GM23338 (cell line): ENCODE data around the gene SCML1. TPM values are rescaled to one million over a fixed set of nuclear protein-coding genes. Genes with fewer than 3 reads are reported as not detected.

Experiments
- ATAC-seq: fragments of 200-7000 bp; cut with Tn5 transposase; 3 replicates; pipeline ENCODE4 v1.9.1; 2020
- DNase-seq: peaks from one replicate; pipeline ENCODE4 v3.0.0-alpha.2; 2015; ENCODE audit warnings: low spot score
- H2AFZ ChIP-seq: fragments of 200-600 bp; sonication (generic); 2 replicates; pipeline ENCODE4 v1.8.0; 2016; ENCODE audit warnings: antibody characterized with exemption, mild to moderate bottlenecking, moderate library complexity
- H3F3A ChIP-seq: fragments of 200-600 bp; sonication (generic); replicated peaks from 2 replicates; pipeline ENCODE4 v1.8.0; 2017; ENCODE audit warnings: antibody characterized with exemption, mixed run types, low read depth
- H3K27ac ChIP-seq: fragments of 200-600 bp; sonication (generic); 2 replicates; pipeline ENCODE4 v1.6.1; 2016; ENCODE audit warnings: low read depth
- H3K27me3 ChIP-seq: fragments of 200-600 bp; sonication (generic); 2 replicates; pipeline ENCODE4 v1.8.0; 2016; ENCODE audit warnings: mild to moderate bottlenecking, mixed run types, moderate library complexity; ENCODE audit not compliant: insufficient read depth
- H3K36me3 ChIP-seq: fragments of 200-600 bp; sonication (generic); 2 replicates; pipeline ENCODE4 v1.8.0; 2016; ENCODE audit warnings: mild to moderate bottlenecking; ENCODE audit not compliant: insufficient read depth
- H3K4me1 ChIP-seq: fragments of 200-600 bp; sonication (generic); 2 replicates; pipeline ENCODE4 v1.8.0; 2016; ENCODE audit warnings: mild to moderate bottlenecking, moderate library complexity; ENCODE audit not compliant: insufficient read depth
- H3K4me2 ChIP-seq: fragments of 200-600 bp; sonication (generic); 2 replicates; pipeline ENCODE4 v1.7.1; 2017; ENCODE audit warnings: mixed run types
- H3K4me3 ChIP-seq: fragments of 200-600 bp; sonication (generic); 2 replicates; pipeline ENCODE4 v1.6.1; 2016; ENCODE audit warnings: mixed run types
- H3K79me2 ChIP-seq: fragments of 200-600 bp; sonication (generic); replicated peaks from 2 replicates; pipeline ENCODE4 v1.8.0; 2017; ENCODE audit warnings: mild to moderate bottlenecking; ENCODE audit not compliant: insufficient read depth
- H3K9me2 ChIP-seq: fragments of 200-600 bp; sonication (generic); 2 replicates; pipeline ENCODE4 v1.8.0; 2017; ENCODE audit not compliant: insufficient read depth
- H4K20me1 ChIP-seq: fragments of 200-600 bp; sonication (generic); replicated peaks from 2 replicates; pipeline ENCODE4 v1.8.0; 2017; ENCODE audit warnings: mild to moderate bottlenecking; ENCODE audit not compliant: insufficient read depth
- H3K27ac Mint-ChIP-seq: 2 replicates; pipeline ENCODE4 v1.8.0; 2020; ENCODE audit warnings: inconsistent platforms, mild to moderate bottlenecking, moderate library complexity, mixed read lengths
- H3K27me3 Mint-ChIP-seq: 3 replicates; pipeline ENCODE4 v1.8.0; 2022; ENCODE audit warnings: low read depth, mild to moderate bottlenecking, moderate library complexity, mixed read lengths, inconsistent platforms; ENCODE audit not compliant: insufficient read depth, poor library complexity
- H3K36me3 Mint-ChIP-seq: 3 replicates; pipeline ENCODE4 v1.8.0; 2021; ENCODE audit warnings: low read depth, mild to moderate bottlenecking, inconsistent platforms, moderate library complexity, mixed read lengths
- H3K4me1 Mint-ChIP-seq: 3 replicates; pipeline ENCODE4 v1.8.0; 2020; ENCODE audit warnings: mild to moderate bottlenecking, inconsistent platforms, mixed read lengths
- H3K4me3 Mint-ChIP-seq: 3 replicates; pipeline ENCODE4 v1.8.0; 2021; ENCODE audit warnings: moderate library complexity, mild to moderate bottlenecking, inconsistent platforms, mixed read lengths
- H3K9me3 Mint-ChIP-seq: 3 replicates; pipeline ENCODE4 v1.8.0; 2020; ENCODE audit warnings: moderate library complexity, mild to moderate bottlenecking, inconsistent platforms, mixed read lengths
- EZH2 ChIP-seq: fragments of 200-600 bp; sonication (generic); IDR thresholded peaks from one replicate; pipeline ENCODE4 v1.8.0; 2017; ENCODE audit warnings: antibody characterized with exemption, mild to moderate bottlenecking, low read depth; ENCODE audit not compliant: unreplicated experiment
- JUNB ChIP-seq: IDR thresholded peaks from one replicate; pipeline ENCODE4 v1.6.1; 2016; ENCODE audit warnings: antibody characterized with exemption; ENCODE audit not compliant: unreplicated experiment
- POLR2AphosphoS5 ChIP-seq: IDR thresholded peaks from 2 replicates; pipeline ENCODE4 v1.6.1; 2016; ENCODE audit warnings: antibody characterized with exemption, low read depth
- polyA plus RNA-seq: library from polyadenylated mRNA; unstranded; fragments of >200 nt; fragmentation: Nextera tagmentation; extraction: Ambion mirVana; gene quantifications from 2 replicates; pipeline ENCODE4 v1.2.1, GENCODE V29; 2016
- total RNA-seq: library from RNA; depleted of rRNA; stranded (reverse); fragments of >200 nt; shearing (Covaris generic); gene quantifications from 2 replicates; pipeline ENCODE4 v1.2.3, GENCODE V29; 2014
- TF ChIP-seq, protein P1 (sequence below): IDR thresholded peaks from one replicate; pipeline ENCODE4 v1.6.1; 2018; ENCODE audit warnings: antibody characterized with exemption; ENCODE audit not compliant: unreplicated experiment
- TF ChIP-seq, protein P2 (sequence below), 2 experiments: fragments of 200-600 bp in 1 of 2; sonication (generic) in 1 of 2; conservative IDR thresholded peaks; 2 replicates each; pipeline versions ENCODE4 v1.5.1 to v1.6.1; 2016 to 2017; ENCODE audit warnings: antibody characterized with exemption in 2 of 2, low read depth in 2 of 2, mild to moderate bottlenecking in 2 of 2, moderate library complexity in 1 of 2
- TF ChIP-seq, protein P3 (sequence below): fragments of 250-450 bp; sonication (Bioruptor Pico); IDR thresholded peaks from 2 replicates; pipeline ENCODE4 v1.5.0; 2020; ENCODE audit warnings: mild to moderate bottlenecking, moderate library complexity

Gene SCML1
- total and polyA plus RNA-seq, 2 experiments from 2014 or later, result 5.4 to 6.4 TPM

DNA sequence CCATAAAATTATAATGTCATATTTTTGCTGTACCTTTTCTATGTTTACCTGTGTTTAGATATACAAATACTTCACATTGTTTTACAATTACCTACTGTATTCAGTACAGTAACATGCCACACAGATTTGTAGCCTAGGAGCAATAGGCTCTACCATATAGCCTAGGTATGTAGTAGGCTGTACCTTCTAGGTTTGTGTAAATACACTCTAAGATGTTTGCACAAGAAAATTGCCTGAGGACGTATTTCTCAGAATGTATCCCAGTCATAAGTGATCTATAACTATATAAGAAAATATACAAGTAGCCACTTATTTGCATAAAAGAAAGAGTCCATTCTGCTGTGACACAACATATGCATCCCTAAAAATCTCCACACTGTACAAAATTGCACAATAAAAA, 36.3 kb upstream of the SCML1 start (continued):
- TF ChIP-seq, protein P1, sequence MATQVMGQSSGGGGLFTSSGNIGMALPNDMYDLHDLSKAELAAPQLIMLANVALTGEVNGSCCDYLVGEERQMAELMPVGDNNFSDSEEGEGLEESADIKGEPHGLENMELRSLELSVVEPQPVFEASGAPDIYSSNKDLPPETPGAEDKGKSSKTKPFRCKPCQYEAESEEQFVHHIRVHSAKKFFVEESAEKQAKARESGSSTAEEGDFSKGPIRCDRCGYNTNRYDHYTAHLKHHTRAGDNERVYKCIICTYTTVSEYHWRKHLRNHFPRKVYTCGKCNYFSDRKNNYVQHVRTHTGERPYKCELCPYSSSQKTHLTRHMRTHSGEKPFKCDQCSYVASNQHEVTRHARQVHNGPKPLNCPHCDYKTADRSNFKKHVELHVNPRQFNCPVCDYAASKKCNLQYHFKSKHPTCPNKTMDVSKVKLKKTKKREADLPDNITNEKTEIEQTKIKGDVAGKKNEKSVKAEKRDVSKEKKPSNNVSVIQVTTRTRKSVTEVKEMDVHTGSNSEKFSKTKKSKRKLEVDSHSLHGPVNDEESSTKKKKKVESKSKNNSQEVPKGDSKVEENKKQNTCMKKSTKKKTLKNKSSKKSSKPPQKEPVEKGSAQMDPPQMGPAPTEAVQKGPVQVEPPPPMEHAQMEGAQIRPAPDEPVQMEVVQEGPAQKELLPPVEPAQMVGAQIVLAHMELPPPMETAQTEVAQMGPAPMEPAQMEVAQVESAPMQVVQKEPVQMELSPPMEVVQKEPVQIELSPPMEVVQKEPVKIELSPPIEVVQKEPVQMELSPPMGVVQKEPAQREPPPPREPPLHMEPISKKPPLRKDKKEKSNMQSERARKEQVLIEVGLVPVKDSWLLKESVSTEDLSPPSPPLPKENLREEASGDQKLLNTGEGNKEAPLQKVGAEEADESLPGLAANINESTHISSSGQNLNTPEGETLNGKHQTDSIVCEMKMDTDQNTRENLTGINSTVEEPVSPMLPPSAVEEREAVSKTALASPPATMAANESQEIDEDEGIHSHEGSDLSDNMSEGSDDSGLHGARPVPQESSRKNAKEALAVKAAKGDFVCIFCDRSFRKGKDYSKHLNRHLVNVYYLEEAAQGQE, result no peak
- no peak for TF ChIP-seq JUNB
- TF ChIP-seq, protein P2, sequence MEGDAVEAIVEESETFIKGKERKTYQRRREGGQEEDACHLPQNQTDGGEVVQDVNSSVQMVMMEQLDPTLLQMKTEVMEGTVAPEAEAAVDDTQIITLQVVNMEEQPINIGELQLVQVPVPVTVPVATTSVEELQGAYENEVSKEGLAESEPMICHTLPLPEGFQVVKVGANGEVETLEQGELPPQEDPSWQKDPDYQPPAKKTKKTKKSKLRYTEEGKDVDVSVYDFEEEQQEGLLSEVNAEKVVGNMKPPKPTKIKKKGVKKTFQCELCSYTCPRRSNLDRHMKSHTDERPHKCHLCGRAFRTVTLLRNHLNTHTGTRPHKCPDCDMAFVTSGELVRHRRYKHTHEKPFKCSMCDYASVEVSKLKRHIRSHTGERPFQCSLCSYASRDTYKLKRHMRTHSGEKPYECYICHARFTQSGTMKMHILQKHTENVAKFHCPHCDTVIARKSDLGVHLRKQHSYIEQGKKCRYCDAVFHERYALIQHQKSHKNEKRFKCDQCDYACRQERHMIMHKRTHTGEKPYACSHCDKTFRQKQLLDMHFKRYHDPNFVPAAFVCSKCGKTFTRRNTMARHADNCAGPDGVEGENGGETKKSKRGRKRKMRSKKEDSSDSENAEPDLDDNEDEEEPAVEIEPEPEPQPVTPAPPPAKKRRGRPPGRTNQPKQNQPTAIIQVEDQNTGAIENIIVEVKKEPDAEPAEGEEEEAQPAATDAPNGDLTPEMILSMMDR (conservative IDR thresholded peaks at IDR 0.05; ENCODE audit: low read depth in 2 of 2), result no peak

DNA sequence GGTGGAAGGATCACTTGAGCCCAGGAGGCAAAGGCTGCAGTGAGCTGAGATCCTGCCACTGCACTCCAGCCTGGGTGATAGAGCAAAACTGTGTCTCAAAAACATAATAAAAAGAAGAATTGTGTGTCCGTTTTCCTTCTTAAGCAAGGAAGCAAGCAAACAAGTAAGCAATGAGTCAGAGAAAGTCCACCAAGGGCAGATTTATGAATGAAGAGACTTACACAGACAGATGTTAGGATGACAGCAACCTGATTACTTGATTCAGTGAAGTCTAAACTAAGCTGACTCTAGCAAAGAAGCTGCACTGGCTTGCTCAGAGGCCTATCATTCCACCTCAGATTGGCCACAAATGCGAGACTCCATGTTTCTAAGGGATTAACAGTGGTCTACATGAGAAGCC, 34.1 kb upstream of the SCML1 start:
- Histone ChIP-seq H2AFZ (no peak overlapping the region), H4K20me1 (no peaks in the 10 kb centered on the region), H3K27ac (no peak overlapping the region), H3K79me2 (no peaks in the 10 kb centered on the region), H3K27me3 (no peaks in the 10 kb centered on the region), H3K4me2 (no peak overlapping the region), H3F3A (no peaks in the 10 kb centered on the region), H3K36me3 (no peaks in the 10 kb centered on the region), H3K9me2 (no peaks in the 10 kb centered on the region), H3K4me1 (no peaks in the 10 kb centered on the region), H3K4me3 (no peak overlapping the region)
- Mint-ChIP-seq H3K4me1 (no peaks in the 10 kb centered on the region), H3K9me3 (no peaks in the 10 kb centered on the region), H3K4me3 (no peak overlapping the region), H3K36me3 (no peaks in the 10 kb centered on the region), H3K27me3 (no peaks in the 10 kb centered on the region), H3K27ac (no peak overlapping the region)
- DNase-seq, result no peak
- no peak for ATAC-seq
- TF ChIP-seq, protein P3, sequence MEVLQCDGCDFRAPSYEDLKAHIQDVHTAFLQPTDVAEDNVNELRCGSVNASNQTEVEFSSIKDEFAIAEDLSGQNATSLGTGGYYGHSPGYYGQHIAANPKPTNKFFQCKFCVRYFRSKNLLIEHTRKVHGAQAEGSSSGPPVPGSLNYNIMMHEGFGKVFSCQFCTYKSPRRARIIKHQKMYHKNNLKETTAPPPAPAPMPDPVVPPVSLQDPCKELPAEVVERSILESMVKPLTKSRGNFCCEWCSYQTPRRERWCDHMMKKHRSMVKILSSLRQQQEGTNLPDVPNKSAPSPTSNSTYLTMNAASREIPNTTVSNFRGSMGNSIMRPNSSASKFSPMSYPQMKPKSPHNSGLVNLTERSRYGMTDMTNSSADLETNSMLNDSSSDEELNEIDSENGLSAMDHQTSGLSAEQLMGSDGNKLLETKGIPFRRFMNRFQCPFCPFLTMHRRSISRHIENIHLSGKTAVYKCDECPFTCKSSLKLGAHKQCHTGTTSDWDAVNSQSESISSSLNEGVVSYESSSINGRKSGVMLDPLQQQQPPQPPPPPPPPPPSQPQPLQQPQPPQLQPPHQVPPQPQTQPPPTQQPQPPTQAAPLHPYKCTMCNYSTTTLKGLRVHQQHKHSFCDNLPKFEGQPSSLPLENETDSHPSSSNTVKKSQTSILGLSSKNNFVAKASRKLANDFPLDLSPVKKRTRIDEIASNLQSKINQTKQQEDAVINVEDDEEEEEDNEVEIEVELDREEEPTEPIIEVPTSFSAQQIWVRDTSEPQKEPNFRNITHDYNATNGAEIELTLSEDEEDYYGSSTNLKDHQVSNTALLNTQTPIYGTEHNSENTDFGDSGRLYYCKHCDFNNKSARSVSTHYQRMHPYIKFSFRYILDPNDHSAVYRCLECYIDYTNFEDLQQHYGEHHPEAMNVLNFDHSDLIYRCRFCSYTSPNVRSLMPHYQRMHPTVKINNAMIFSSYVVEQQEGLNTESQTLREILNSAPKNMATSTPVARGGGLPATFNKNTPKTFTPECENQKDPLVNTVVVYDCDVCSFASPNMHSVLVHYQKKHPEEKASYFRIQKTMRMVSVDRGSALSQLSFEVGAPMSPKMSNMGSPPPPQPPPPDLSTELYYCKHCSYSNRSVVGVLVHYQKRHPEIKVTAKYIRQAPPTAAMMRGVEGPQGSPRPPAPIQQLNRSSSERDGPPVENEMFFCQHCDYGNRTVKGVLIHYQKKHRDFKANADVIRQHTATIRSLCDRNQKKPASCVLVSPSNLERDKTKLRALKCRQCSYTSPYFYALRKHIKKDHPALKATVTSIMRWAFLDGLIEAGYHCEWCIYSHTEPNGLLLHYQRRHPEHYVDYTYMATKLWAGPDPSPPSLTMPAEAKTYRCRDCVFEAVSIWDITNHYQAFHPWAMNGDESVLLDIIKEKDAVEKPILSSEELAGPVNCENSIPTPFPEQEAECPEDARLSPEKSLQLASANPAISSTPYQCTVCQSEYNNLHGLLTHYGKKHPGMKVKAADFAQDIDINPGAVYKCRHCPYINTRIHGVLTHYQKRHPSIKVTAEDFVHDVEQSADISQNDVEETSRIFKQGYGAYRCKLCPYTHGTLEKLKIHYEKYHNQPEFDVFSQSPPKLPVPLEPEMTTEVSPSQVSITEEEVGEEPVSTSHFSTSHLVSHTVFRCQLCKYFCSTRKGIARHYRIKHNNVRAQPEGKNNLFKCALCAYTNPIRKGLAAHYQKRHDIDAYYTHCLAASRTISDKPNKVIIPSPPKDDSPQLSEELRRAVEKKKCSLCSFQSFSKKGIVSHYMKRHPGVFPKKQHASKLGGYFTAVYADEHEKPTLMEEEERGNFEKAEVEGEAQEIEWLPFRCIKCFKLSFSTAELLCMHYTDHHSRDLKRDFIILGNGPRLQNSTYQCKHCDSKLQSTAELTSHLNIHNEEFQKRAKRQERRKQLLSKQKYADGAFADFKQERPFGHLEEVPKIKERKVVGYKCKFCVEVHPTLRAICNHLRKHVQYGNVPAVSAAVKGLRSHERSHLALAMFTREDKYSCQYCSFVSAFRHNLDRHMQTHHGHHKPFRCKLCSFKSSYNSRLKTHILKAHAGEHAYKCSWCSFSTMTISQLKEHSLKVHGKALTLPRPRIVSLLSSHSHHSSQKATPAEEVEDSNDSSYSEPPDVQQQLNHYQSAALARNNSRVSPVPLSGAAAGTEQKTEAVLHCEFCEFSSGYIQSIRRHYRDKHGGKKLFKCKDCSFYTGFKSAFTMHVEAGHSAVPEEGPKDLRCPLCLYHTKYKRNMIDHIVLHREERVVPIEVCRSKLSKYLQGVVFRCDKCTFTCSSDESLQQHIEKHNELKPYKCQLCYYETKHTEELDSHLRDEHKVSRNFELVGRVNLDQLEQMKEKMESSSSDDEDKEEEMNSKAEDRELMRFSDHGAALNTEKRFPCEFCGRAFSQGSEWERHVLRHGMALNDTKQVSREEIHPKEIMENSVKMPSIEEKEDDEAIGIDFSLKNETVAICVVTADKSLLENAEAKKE (CRISPR knock-in tag), result no peak
- TF ChIP-seq POLR2AphosphoS5 (no peak), EZH2 (no peak), JUNB (no peak)
- TF ChIP-seq, protein P2 (conservative IDR thresholded peaks at IDR 0.05; ENCODE audit: low read depth in 2 of 2), result no peak
- TF ChIP-seq, protein P1, result no peak
